Testis (tissue), 2 donors: Measurements from ENCODE around the gene KCP.

Experiments used
- POLR2A ChIP-seq: fragments of 450-650 bp; IDR thresholded peaks from one replicate; pipeline ENCODE4 v1.6.1; 2017; ENCODE audit warnings: antibody characterized with exemption, mild to moderate bottlenecking, moderate library complexity
- TF ChIP-seq, protein P1 (sequence below), 3 experiments: fragments of 450-650 bp in 2 of 3; fragments of 200-600 bp in 1 of 3; sonication (generic) in 1 of 3; IDR thresholded peaks; one replicate each; pipeline ENCODE4 v1.5.1; 2016 to 2019; ENCODE audit warnings: antibody characterized with exemption in 3 of 3, mild to moderate bottlenecking in 2 of 3, moderate library complexity in 1 of 3

DNA sequence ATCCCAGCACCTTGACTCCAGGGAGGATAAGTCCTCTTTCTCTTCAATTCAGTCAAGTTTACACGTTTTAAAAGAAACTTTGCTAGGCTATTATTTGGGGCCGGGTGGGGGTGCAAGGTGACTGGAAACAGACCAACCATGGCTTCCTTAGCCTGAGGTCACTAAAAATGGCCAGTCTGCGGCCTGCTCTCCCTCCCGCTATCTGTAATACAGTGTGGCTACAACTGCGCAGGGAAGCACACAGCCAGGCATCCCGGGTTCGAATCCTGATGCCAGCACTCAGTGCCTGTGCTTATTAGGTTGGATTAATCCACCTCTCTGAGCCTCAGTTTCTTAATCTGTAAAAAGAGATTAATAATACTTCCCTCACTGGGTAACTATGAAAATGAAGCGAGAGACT lies 28.4 kb downstream of the KCP start:
- TF ChIP-seq, protein P1, sequence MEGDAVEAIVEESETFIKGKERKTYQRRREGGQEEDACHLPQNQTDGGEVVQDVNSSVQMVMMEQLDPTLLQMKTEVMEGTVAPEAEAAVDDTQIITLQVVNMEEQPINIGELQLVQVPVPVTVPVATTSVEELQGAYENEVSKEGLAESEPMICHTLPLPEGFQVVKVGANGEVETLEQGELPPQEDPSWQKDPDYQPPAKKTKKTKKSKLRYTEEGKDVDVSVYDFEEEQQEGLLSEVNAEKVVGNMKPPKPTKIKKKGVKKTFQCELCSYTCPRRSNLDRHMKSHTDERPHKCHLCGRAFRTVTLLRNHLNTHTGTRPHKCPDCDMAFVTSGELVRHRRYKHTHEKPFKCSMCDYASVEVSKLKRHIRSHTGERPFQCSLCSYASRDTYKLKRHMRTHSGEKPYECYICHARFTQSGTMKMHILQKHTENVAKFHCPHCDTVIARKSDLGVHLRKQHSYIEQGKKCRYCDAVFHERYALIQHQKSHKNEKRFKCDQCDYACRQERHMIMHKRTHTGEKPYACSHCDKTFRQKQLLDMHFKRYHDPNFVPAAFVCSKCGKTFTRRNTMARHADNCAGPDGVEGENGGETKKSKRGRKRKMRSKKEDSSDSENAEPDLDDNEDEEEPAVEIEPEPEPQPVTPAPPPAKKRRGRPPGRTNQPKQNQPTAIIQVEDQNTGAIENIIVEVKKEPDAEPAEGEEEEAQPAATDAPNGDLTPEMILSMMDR (IDR thresholded peaks at IDR 0.05): no peak
- no peak for TF ChIP-seq POLR2A
